HUES48 (cell line): ENCODE data around the gene GDNF.

Experiments used
- H3K27ac ChIP-seq: one replicate; pipeline ENCODE4 v1.7.0; 2013; ENCODE audit warnings: low read depth, low read length, inconsistent platforms
- H3K27me3 ChIP-seq: 2 replicates; pipeline ENCODE4 v1.6.1; 2013; ENCODE audit warnings: mild to moderate bottlenecking, low read length; ENCODE audit not compliant: control insufficient read depth, insufficient read depth
- H3K36me3 ChIP-seq: 2 replicates; pipeline ENCODE4 v1.6.1; 2013; ENCODE audit warnings: low read length; ENCODE audit not compliant: control insufficient read depth, insufficient read depth
- H3K4me1 ChIP-seq: 2 replicates; pipeline ENCODE4 v1.6.1; 2013; ENCODE audit warnings: mild to moderate bottlenecking, low read length; ENCODE audit not compliant: control insufficient read depth, insufficient read depth
- H3K4me3 ChIP-seq: 2 replicates; pipeline ENCODE4 v1.5.1; 2013; ENCODE audit warnings: mild to moderate bottlenecking, low read depth, low read length
- H3K9ac ChIP-seq: 2 replicates; pipeline ENCODE4 v1.6.1; 2013; ENCODE audit warnings: mild to moderate bottlenecking, low read depth, low read length, moderate library complexity
- H3K9me3 ChIP-seq: 2 replicates; pipeline ENCODE4 v1.6.1; 2013; ENCODE audit warnings: low read length; ENCODE audit not compliant: control insufficient read depth, insufficient read depth

The GDNF gene

DNA sequence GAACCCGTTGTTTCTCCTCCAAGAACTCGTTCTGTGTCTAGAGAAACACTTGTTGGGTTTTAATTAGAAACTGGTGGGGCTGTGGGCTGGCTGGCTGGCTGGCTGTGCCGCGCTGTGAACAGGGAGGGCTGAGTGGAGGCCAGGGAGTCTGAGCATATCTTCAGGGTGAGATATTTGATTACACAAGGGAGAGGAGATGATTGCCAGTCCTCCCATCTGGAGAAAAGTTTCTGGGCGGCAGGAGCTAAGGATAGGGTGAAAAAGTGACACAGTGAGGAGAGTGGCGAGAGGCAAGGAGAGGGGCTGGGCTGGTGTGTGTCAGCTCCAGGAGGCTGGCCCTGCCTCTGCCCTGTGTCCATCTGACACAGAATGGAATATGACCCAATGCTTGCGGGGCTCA, 63.0 kb downstream of the GDNF start:
- no peak overlapping the region for H3K4me3 ChIP-seq
- peaks cover 11% of the 10 kb centered on the region for H3K9me3 ChIP-seq
- H3K4me1 ChIP-seq = no peaks in the 10 kb centered on the region
- no peaks in the 10 kb centered on the region for H3K36me3 ChIP-seq
- H3K9ac ChIP-seq = no peak overlapping the region
- H3K27me3 ChIP-seq = no peaks in the 10 kb centered on the region
- H3K27ac ChIP-seq = no peak overlapping the region

DNA sequence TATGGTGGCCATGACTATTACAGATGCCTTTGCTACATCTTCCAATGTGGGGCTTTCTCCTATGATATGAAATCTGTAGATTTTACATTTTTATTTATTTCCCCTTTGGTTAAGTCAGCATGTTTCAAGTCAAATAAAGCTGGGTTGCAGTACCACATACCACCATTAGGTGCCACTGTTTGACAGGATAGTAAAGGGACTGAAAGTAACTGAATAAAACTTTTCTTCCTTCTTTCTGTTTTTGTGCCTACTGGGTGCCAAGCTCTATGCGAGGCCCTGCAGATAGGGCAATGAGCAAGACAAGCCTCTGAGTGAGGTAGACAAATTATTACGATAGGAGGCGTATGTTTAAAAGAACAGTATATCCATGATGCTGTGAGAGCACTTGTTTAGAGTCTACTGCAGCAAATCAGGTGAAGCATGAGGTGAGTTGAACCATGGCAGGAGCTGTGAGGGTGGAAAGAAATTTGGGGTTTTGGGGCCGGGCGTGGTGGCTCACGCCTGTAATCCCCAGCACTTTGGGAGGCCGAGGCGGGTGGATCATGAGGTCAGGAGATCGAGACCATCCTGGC, 64.8 kb downstream of the GDNF start:
- no peak overlapping the region for H3K27ac ChIP-seq
- H3K36me3 ChIP-seq = no peaks in the 10 kb centered on the region
- no peak overlapping the region for H3K4me3 ChIP-seq
- H3K9ac ChIP-seq = no peak overlapping the region
- H3K4me1 ChIP-seq = no peaks in the 10 kb centered on the region
- H3K9me3 ChIP-seq = peaks cover 11% of the 10 kb centered on the region
- no peaks in the 10 kb centered on the region for H3K27me3 ChIP-seq

DNA sequence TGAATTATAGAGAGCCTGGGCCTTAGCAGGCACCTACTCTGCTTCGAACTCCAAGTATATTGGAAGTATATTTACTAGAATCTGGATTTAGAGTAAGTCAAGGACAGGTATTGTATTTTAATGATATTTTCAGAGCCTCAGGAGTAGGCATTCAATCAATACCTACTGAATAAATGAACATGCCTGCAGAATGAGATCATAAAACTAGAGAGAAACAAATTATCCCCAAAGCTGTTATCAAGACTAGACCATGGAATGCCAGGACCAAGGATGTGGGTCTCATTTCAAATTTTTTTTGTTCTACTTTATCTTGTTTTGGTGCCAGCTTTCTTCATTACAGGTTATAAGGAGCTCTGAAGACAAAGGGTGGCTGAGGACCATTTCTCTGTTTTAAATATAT, 66.0 kb downstream of the GDNF start:
- Histone ChIP-seq H3K4me1 (no peaks in the 10 kb centered on the region), H3K36me3 (no peaks in the 10 kb centered on the region), H3K9ac (no peak overlapping the region), H3K9me3 (peaks cover 11% of the 10 kb centered on the region), H3K4me3 (no peak overlapping the region), H3K27me3 (no peaks in the 10 kb centered on the region), H3K27ac (no peak overlapping the region)

DNA sequence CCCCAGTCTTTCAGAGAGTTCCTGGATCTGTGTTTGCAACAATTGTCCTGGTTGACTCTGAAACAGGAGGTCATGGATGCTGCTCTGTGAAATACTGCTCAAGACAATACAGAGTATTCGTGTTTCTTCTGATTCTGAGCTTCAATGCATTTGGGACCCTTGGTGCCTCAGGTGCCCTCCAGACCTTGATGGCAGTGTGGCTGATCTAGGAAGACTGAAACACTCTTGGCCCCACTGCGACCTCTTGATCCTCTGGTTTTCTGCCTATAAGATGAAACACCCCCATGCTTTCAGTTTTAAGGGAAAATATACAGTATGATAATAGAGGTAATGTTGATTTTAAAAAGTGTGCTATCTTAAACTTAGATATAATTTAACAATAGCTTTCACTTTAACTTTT, 67.6 kb downstream of the GDNF start:
- Histone ChIP-seq H3K4me1 (no peaks in the 10 kb centered on the region), H3K4me3 (no peak overlapping the region), H3K36me3 (no peaks in the 10 kb centered on the region), H3K27ac (no peak overlapping the region), H3K27me3 (no peaks in the 10 kb centered on the region), H3K9me3 (peaks cover 11% of the 10 kb centered on the region), H3K9ac (no peak overlapping the region)

DNA sequence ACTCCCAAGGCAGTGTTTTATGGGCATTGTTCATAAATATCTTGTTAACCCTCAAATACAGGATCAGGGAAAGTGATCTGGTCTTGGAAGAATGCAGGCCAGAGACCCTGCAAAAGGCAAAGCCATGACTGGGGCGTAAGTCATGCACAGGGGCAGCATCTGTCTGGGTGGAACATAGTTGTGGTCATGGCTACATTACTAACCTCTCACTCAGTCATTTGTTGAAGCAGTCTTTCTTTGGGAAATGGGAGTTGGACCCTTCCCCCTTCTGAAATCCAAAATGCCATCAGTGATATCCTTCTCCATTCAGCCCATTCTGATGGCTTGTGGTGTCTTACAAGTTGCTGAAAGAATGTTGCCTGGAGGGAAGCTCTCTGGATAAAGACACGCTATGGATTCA, 68.1 kb downstream of the GDNF start:
- H3K36me3 ChIP-seq = no peaks in the 10 kb centered on the region
- H3K27me3 ChIP-seq = no peaks in the 10 kb centered on the region
- H3K9me3 ChIP-seq = peaks cover 11% of the 10 kb centered on the region
- H3K4me3 ChIP-seq = no peak overlapping the region
- H3K4me1 ChIP-seq = no peaks in the 10 kb centered on the region
- H3K9ac ChIP-seq = no peak overlapping the region
- no peak overlapping the region for H3K27ac ChIP-seq

DNA sequence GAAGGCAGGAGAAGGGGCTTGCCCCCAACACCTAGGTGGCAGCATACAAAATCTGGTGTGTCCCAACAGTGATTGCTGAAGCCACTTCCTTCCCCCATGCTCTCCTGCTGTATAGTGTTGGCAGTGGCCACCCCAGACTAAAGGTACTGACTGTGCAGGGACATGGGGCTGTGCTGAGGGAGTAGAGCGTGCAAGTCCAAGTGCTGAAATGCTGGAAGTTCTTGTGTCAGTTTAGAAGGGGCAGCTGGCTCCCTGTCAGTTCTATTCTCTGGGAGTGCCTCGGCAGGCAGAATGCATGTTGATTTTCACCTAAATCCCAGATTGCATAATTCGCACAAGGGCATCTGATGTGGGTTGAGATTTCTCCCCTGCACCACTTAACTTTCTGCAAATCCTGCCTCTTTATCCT, 68.6 kb downstream of the GDNF start:
- Histone ChIP-seq H3K9me3 (peaks cover 11% of the 10 kb centered on the region), H3K9ac (no peak overlapping the region), H3K27me3 (no peaks in the 10 kb centered on the region), H3K36me3 (no peaks in the 10 kb centered on the region), H3K4me1 (no peaks in the 10 kb centered on the region), H3K4me3 (no peak overlapping the region), H3K27ac (no peak overlapping the region)

DNA sequence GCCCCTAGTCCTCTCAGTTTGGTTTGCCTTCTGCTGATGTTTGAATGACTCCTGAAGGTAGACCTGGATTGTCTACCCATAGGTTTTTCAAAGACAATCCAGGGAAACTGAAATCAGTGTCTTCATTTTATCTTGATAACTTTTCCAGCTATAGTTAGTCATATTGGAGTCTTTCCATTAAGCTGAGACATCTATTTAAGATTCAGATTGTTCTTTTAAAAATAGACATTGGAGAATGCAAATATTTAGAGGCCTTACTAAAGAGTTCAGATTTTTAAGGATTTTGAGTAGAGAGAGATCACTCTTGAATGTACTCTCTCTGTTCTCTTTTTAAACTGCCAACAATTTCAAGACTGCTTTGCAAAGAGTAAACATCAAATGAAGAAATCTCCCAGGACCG, 69.1 kb downstream of the GDNF start:
- H3K27ac ChIP-seq = no peak overlapping the region
- no peak overlapping the region for H3K9ac ChIP-seq
- H3K27me3 ChIP-seq = no peaks in the 10 kb centered on the region
- H3K36me3 ChIP-seq = no peaks in the 10 kb centered on the region
- no peaks in the 10 kb centered on the region for H3K4me1 ChIP-seq
- no peak overlapping the region for H3K4me3 ChIP-seq
- H3K9me3 ChIP-seq = peaks cover 11% of the 10 kb centered on the region

DNA sequence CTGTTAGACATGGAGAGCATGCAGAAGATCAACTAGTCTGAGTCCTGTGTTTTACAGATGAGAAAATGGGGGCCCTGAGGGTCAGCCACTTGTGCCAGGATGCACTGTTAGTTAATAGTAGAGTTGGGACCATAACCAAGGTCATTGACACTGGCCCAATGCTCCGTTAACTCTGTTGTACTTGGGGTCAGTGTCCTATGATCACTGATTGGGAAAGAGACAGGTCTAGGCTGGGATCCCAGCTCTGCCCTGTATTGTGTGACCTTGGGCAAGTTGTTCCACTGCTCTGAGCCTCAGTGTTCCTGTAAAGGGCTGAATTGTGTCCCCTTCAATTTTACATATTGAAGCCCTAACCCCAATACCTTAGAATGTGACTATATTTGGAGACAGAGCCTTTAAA, 70.0 kb downstream of the GDNF start:
- H3K27me3 ChIP-seq = no peaks in the 10 kb centered on the region
- no peak overlapping the region for H3K9ac ChIP-seq
- H3K4me1 ChIP-seq = no peaks in the 10 kb centered on the region
- no peak overlapping the region for H3K4me3 ChIP-seq
- peaks cover 7% of the 10 kb centered on the region for H3K9me3 ChIP-seq
- no peak overlapping the region for H3K27ac ChIP-seq
- no peaks in the 10 kb centered on the region for H3K36me3 ChIP-seq

DNA sequence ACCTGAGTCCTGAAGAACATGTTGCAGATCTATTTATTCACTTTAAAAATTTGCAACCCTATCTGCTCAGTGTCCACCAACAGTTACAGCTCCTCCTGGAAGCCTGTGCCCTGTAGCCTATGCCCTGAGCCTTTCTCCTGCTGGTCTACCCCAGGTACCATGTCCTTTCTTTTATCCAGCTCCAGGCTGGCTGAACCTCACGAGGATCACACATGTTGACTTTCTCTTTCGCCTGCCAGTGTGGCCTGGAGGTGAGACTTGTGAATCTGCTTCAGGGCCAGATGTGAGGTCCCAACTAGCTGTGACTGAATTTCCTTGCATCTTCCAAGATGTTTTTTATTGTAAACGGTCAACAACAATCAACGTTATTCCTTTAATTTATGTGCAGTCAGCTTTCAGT, 70.7 kb downstream of the GDNF start:
- no peaks in the 10 kb centered on the region for H3K27me3 ChIP-seq
- no peak overlapping the region for H3K4me3 ChIP-seq
- no peaks in the 10 kb centered on the region for H3K4me1 ChIP-seq
- no peak overlapping the region for H3K9ac ChIP-seq
- H3K27ac ChIP-seq = no peak overlapping the region
- no peaks in the 10 kb centered on the region for H3K9me3 ChIP-seq
- no peaks in the 10 kb centered on the region for H3K36me3 ChIP-seq

DNA sequence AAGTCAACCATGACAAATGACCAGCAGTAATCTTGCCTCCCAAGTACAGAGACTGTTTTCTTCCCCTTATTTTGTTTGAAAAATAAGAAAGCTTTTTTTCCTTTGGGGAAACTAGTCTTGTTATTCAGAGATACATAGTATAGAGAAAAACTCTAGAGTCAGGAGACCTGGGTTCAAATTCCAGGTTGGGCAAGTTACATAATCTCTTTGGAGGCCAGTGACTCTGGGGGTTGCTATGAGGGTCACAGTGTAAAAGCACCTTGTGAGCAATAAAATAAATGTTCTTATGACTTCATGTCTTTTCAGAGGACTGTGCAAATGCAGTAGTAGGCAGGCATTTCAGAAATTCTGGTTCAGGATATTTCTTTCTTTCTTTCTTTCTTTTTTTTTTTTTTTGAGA, 71.5 kb downstream of the GDNF start:
- H3K4me3 ChIP-seq = no peak overlapping the region
- H3K9ac ChIP-seq = no peak overlapping the region
- H3K4me1 ChIP-seq = no peaks in the 10 kb centered on the region
- H3K27me3 ChIP-seq = no peaks in the 10 kb centered on the region
- no peak overlapping the region for H3K27ac ChIP-seq
- no peaks in the 10 kb centered on the region for H3K9me3 ChIP-seq
- no peaks in the 10 kb centered on the region for H3K36me3 ChIP-seq

DNA sequence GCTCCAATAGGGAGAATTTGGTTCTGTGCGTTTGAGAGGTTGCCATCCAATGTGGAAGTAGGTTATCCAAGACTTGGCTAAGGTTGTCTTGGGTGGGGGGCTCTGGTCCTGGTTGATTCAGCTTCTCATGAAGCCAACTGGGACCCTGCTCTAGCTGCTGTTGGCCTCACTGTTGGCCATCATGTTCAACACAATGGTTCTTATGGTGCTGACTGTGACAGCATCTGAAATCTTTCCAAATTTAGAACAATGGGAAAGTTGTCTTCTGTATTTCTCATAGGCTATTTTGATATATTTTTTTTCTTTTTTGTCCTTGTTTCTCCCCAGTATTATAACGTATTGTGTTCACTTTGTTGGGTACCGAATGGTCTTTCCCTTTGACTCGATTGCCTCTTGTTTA, 71.9 kb downstream of the GDNF start:
- Histone ChIP-seq H3K27me3 (no peaks in the 10 kb centered on the region), H3K4me3 (no peak overlapping the region), H3K9me3 (no peaks in the 10 kb centered on the region), H3K36me3 (no peaks in the 10 kb centered on the region), H3K4me1 (no peaks in the 10 kb centered on the region), H3K27ac (no peak overlapping the region), H3K9ac (no peak overlapping the region)

DNA sequence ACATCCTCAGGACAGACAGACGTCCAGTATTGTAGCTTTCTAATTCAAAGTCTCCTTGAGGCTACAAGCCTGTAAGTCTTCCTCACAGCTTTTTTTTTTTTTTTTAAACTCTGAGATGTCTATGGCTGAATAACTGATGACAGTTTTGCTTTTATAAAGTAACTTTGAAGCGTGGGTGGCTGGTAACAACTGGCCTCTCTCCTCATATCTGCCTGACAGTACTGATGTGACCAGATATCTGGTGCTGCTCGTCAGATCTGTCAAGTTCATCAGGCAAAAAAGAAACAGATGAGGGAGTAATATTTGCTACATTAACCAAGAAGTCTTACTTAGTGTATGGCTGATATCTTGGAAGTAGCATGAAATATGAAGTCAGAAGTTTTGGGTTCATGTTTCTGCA, 72.6 kb downstream of the GDNF start:
- Histone ChIP-seq H3K4me1 (no peaks in the 10 kb centered on the region), H3K9ac (no peak overlapping the region), H3K36me3 (no peaks in the 10 kb centered on the region), H3K27ac (no peak overlapping the region), H3K27me3 (no peaks in the 10 kb centered on the region), H3K9me3 (no peaks in the 10 kb centered on the region), H3K4me3 (no peak overlapping the region)
